ENCODE data around the gene NUBP1.

Gene NUBP1

GRCh38 chr16:10694830-10695229, 48.8 kb upstream of the NUBP1 start, which contains the start of gene TEKT5:
Gene TEKT5 (minus strand): TSS chr16:10694930. CDS start chr16:10694873, 57 bp downstream.
- H3K4me1 ChIP-seq (ENCODE audit: insufficient read depth, low read length), result no peaks in the 10 kb centered on the region
- no peak within 1 kb of the TSS for H3K4me2 ChIP-seq (ENCODE audit: insufficient read depth, low read length)
- no peaks in the 10 kb centered on the region for H3K27me3 ChIP-seq (ENCODE audit: insufficient read depth, low read length, poor library complexity)
- no peaks in the 10 kb centered on the region for H3K9me3 ChIP-seq (ENCODE audit: insufficient read depth, low read length, severe bottlenecking)
- no peak for TF ChIP-seq CTCF (IDR thresholded peaks at IDR 0.05; ENCODE audit: borderline replicate concordance, extremely low read depth, low read length, poor library complexity, severe bottlenecking)
- TF ChIP-seq EZH2 (IDR thresholded peaks at IDR 0.05; ENCODE audit: borderline replicate concordance, low read depth, low read length, severe bottlenecking), result no peak
- DNase-seq (no peak), ATAC-seq (ENCODE audit: insufficient read depth, low read depth) (no peak)
- H3K9ac ChIP-seq (ENCODE audit: low read depth, low read length), result no peak within 1 kb of the TSS
- H3K4me3 ChIP-seq (ENCODE audit: low read depth in 1 of 2, low read length in 2 of 2), result no peak within 1 kb of the TSS
- no peaks in the 10 kb centered on the region for H3K79me2 ChIP-seq (ENCODE audit: insufficient read depth, low read length)
- H3K27ac ChIP-seq (ENCODE audit: low read length), result no peak within 1 kb of the TSS
- H2AFZ ChIP-seq (ENCODE audit: low read depth, low read length), result no peak within 1 kb of the TSS
- no peaks in the 10 kb centered on the region for H3K36me3 ChIP-seq (ENCODE audit: insufficient read depth, low read length)
- no peaks in the 10 kb centered on the region for H4K20me1 ChIP-seq (ENCODE audit: insufficient read depth, low read length)

GRCh38 chr16:10699756-10700155, 43.9 kb upstream of the NUBP1 start:
- no peaks in the 10 kb centered on the region for H3K4me1 ChIP-seq (ENCODE audit: insufficient read depth, low read length)
- TF ChIP-seq EZH2 (IDR thresholded peaks at IDR 0.05; ENCODE audit: borderline replicate concordance, low read depth, low read length, severe bottlenecking), result no peak
- no peak for TF ChIP-seq CTCF (IDR thresholded peaks at IDR 0.05; ENCODE audit: borderline replicate concordance, extremely low read depth, low read length, poor library complexity, severe bottlenecking)
- no peak overlapping the region for H3K9ac ChIP-seq (ENCODE audit: low read depth, low read length)
- H3K79me2 ChIP-seq (ENCODE audit: insufficient read depth, low read length), result no peaks in the 10 kb centered on the region
- H3K4me2 ChIP-seq (ENCODE audit: insufficient read depth, low read length), result no peak overlapping the region
- no peaks in the 10 kb centered on the region for H3K36me3 ChIP-seq (ENCODE audit: insufficient read depth, low read length)
- H3K27ac ChIP-seq (ENCODE audit: low read length), result no peak overlapping the region
- H4K20me1 ChIP-seq (ENCODE audit: insufficient read depth, low read length), result no peaks in the 10 kb centered on the region
- H3K9me3 ChIP-seq (ENCODE audit: insufficient read depth, low read length, severe bottlenecking), result no peaks in the 10 kb centered on the region
- no peaks in the 10 kb centered on the region for H3K27me3 ChIP-seq (ENCODE audit: insufficient read depth, low read length, poor library complexity)
- no peak overlapping the region for H3K4me3 ChIP-seq (ENCODE audit: low read depth in 1 of 2, low read length in 2 of 2)
- DNase-seq (no peak), ATAC-seq (ENCODE audit: insufficient read depth, low read depth) (no peak)
- no peak overlapping the region for H2AFZ ChIP-seq (ENCODE audit: low read depth, low read length)

GRCh38 chr16:10708969-10709368, 34.7 kb upstream of the NUBP1 start:
- Histone ChIP-seq H3K4me2 (ENCODE audit: insufficient read depth, low read length) (no peak overlapping the region), H3K4me3 (ENCODE audit: low read depth in 1 of 2, low read length in 2 of 2) (no peak overlapping the region)
- no peak for DNase-seq

More at GRCh38 chr16:10708969-10709368, 34.7 kb upstream of the NUBP1 start:
- Histone ChIP-seq H3K36me3 (ENCODE audit: insufficient read depth, low read length) (no peaks in the 10 kb centered on the region), H3K4me1 (ENCODE audit: insufficient read depth, low read length) (no peaks in the 10 kb centered on the region), H3K27ac (ENCODE audit: low read length) (no peak overlapping the region), H3K9ac (ENCODE audit: low read depth, low read length) (no peak overlapping the region), H3K79me2 (ENCODE audit: insufficient read depth, low read length) (no peaks in the 10 kb centered on the region), H2AFZ (ENCODE audit: low read depth, low read length) (no peak overlapping the region), H3K27me3 (ENCODE audit: insufficient read depth, low read length, poor library complexity) (no peaks in the 10 kb centered on the region), H3K9me3 (ENCODE audit: insufficient read depth, low read length, severe bottlenecking) (no peaks in the 10 kb centered on the region), H4K20me1 (ENCODE audit: insufficient read depth, low read length) (no peaks in the 10 kb centered on the region)
- TF ChIP-seq EZH2 (IDR thresholded peaks at IDR 0.05; ENCODE audit: borderline replicate concordance, low read depth, low read length, severe bottlenecking) (no peak), CTCF (IDR thresholded peaks at IDR 0.05; ENCODE audit: borderline replicate concordance, extremely low read depth, low read length, poor library complexity, severe bottlenecking) (no peak)
- no peak for ATAC-seq (ENCODE audit: insufficient read depth, low read depth)

Measured in DND-41 (cell line).